DMS 273 treated with DMSO at 0.1 percent for 48 hours (cell line): ENCODE data around the gene IER3.

Source experiments
- DNase-seq: peaks from one replicate; lab custom pipeline; 2025; lab: John Stamatoyannopoulos, UW

The IER3 gene

GRCh38 chr6:30747902-30748769, 3.8 kb upstream of the IER3 start:
- no peak for DNase-seq

- DNase-seq, result no peak
Observed at GRCh38 chr6:30747300-30747687, 2.9 kb upstream of the IER3 start.

GRCh38 chr6:30743099-30744053, 971 bp downstream of the IER3 start:
- no peak for DNase-seq

- peak; percentile 66 for DNase-seq
Observed at GRCh38 chr6:30742316-30743098, 1.8 kb downstream of the IER3 start, which contains the start of gene FLOT1. Gene FLOT1, minus strand, starts transcription at chr6:30742687. Its CDS starts 498 bp downstream, at chr6:30742189.

- DNase-seq, result no peak
Observed at GRCh38 chr6:30741789-30742315, 2.5 kb downstream of the IER3 start.

GRCh38 chr6:30741063-30741779, 3.1 kb downstream of the IER3 start:
- DNase-seq, result no peak

GRCh38 chr6:30740540-30740870, 3.8 kb downstream of the IER3 start:
- no peak for DNase-seq

GRCh38 chr6:30738532-30738931, 5.8 kb downstream of the IER3 start:
- no peak for DNase-seq

- no peak for DNase-seq
Observed at GRCh38 chr6:30735668-30736314, 8.6 kb downstream of the IER3 start.

GRCh38 chr6:30732237-30732943, 12.0 kb downstream of the IER3 start:
- no peak for DNase-seq

GRCh38 chr6:30730601-30731435, 13.5 kb downstream of the IER3 start:
- DNase-seq, result peak; percentile 65

- DNase-seq, result no peak
Observed at GRCh38 chr6:30727920-30728553, 16.3 kb downstream of the IER3 start.

GRCh38 chr6:30726506-30727413, 17.6 kb downstream of the IER3 start:
- DNase-seq, result no peak

GRCh38 chr6:30725713-30726505, 18.4 kb downstream of the IER3 start:
- peak; percentile 39 for DNase-seq

GRCh38 chr6:30724906-30725667, 19.3 kb downstream of the IER3 start:
- no peak for DNase-seq
